Left lobe of liver (tissue), 2 donors: ENCODE measurements around the gene TRIM44. TPM values are rescaled to one million over a fixed set of nuclear protein-coding genes. Genes with fewer than 3 reads are reported as not detected.

Experiments
- ATAC-seq: fragments of 200-7000 bp; cut with Tn5 transposase; one replicate; pipeline ENCODE4 v1.9.1; 2020; ENCODE audit warnings: mild to moderate bottlenecking, moderate library complexity
- DNase-seq: peaks from one replicate; pipeline ENCODE4 v3.0.0-alpha.2; 2020; ENCODE audit warnings: low spot score
- total RNA-seq: library from RNA; stranded (reverse); gene quantifications from one replicate; pipeline ENCODE4 v1.2.1, GENCODE V29; 2021
- donor health status: DM: no; HTN: no; CAD: no; lungs with moderate emphysema.
- donor health status: DM: no; HTN: yes; CAD: no.

Gene TRIM44, protein sequence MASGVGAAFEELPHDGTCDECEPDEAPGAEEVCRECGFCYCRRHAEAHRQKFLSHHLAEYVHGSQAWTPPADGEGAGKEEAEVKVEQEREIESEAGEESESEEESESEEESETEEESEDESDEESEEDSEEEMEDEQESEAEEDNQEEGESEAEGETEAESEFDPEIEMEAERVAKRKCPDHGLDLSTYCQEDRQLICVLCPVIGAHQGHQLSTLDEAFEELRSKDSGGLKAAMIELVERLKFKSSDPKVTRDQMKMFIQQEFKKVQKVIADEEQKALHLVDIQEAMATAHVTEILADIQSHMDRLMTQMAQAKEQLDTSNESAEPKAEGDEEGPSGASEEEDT
- 30.8 TPM for total RNA-seq

- ATAC-seq, result peak; percentile 87
These were observed at the start of gene TRIM44 for GRCh38 chr11:35662649-35663407. Gene TRIM44, plus strand, starts transcription at chr11:35662775. Its CDS starts 337 bp downstream, at chr11:35663112.

GRCh38 chr11:35614939-35615569 is 47.5 kb upstream of the TRIM44 start:
- ATAC-seq, result no peak
- no peak for DNase-seq

More at GRCh38 chr11:35662649-35663407, at the start of gene TRIM44:
- DNase-seq, result peak; percentile 84

- DNase-seq (no peak), ATAC-seq (peak; percentile 49)
These were observed 46.4 kb upstream of the TRIM44 start for GRCh38 chr11:35615921-35616900.

GRCh38 chr11:35617316-35617686 is 45.3 kb upstream of the TRIM44 start:
- DNase-seq (no peak), ATAC-seq (no peak)

DNA sequence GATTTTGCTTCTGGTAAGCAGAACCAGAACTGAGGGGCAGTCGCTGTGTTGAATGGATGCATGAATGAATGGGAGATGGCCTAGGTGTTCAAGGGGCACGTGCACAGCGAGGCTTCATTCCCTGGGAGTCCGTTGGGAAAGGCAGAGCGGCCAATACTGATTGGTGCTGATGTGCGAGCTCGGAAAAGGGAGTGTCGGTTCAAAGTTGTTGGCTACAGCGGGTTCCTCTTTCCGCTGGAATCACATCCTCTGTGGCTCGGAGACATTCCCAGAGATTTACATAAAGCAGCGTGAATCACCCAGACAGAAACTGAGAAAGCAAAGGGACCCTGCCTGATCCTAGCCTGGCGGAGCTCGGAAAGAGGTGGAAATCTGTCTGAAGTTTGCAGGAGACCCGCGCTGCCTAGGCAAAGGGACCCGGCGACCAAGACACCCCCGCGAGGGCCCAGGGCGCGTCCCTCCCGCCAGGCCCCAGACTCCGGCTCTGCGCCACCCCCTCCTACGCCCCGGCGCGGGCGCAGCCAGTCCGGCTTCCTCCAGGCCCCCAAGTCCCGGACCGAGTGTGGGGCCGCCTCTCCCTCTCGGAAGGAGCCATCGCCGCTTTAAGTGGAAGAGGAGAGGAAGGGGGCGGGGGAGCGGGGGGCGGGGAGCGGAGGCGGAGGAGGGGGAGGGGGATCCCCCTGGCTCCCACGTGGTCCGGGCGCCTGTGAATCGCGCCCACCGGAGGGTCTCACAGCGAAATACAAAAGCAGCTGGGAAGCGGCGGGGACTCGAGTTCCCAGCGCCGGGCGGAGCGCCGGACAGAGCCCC is 44.7 kb upstream of the TRIM44 start, which contains the start of gene FJX1:
FJX1 (plus strand) TSS at position 774 of the 810 bp plus-strand sequence. CDS start 177 bp downstream, outside the sequence.
- peak; percentile 42 for ATAC-seq
- peak; percentile 51 for DNase-seq

GRCh38 chr11:35618497-35619115 is 44.0 kb upstream of the TRIM44 start:
- ATAC-seq, result peak; percentile 70
- DNase-seq, result peak; percentile 51

DNA sequence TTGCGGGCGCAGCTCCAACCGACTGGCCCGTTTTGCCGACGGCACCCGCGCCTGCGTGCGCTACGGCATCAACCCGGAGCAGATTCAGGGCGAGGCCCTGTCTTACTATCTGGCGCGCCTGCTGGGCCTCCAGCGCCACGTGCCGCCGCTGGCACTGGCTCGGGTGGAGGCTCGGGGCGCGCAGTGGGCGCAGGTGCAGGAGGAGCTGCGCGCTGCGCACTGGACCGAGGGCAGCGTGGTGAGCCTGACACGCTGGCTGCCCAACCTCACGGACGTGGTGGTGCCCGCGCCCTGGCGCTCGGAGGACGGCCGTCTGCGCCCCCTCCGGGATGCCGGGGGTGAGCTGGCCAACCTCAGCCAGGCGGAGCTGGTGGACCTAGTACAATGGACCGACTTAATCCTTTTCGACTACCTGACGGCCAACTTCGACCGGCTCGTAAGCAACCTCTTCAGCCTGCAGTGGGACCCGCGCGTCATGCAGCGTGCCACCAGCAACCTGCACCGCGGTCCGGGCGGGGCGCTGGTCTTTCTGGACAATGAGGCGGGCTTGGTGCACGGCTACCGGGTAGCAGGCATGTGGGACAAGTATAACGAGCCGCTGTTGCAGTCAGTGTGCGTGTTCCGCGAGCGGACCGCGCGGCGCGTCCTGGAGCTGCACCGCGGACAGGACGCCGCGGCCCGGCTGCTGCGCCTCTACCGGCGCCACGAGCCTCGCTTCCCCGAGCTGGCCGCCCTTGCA is 43.3 kb upstream of the TRIM44 start:
- DNase-seq (peak; percentile 51), ATAC-seq (peak; percentile 65)

GRCh38 chr11:35619855-35620640 is 42.5 kb upstream of the TRIM44 start:
- DNase-seq (no peak), ATAC-seq (no peak)

GRCh38 chr11:35620795-35621194 is 41.8 kb upstream of the TRIM44 start:
- ATAC-seq (no peak), DNase-seq (no peak)

GRCh38 chr11:35621620-35622019 is 41.0 kb upstream of the TRIM44 start:
- ATAC-seq (no peak), DNase-seq (no peak)

DNA sequence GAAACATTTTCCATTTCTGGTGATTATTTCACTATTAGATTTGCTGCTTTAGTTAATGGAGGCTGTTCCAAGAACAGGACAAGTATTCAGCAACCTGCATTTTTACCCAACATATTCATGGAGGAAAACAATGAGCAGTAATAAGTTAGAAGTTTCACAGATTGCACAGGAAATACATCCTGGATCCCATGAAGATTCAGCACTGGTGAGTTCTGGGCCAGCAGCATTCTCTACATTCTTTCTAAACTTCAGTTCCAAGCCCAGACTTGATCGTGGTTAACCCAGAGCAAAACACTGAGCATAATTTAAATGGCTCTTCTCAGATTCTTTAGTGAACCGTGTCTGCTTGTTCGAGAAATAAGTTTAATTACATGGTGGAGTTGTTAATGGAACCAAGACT is 40.5 kb upstream of the TRIM44 start:
- DNase-seq (no peak), ATAC-seq (no peak)

GRCh38 chr11:35623621-35624168 is 38.9 kb upstream of the TRIM44 start:
- DNase-seq (no peak), ATAC-seq (no peak)

GRCh38 chr11:35624316-35624715 is 38.3 kb upstream of the TRIM44 start:
- DNase-seq, result no peak
- ATAC-seq, result no peak

GRCh38 chr11:35624781-35625180 is 37.8 kb upstream of the TRIM44 start:
- no peak for DNase-seq
- no peak for ATAC-seq

DNA sequence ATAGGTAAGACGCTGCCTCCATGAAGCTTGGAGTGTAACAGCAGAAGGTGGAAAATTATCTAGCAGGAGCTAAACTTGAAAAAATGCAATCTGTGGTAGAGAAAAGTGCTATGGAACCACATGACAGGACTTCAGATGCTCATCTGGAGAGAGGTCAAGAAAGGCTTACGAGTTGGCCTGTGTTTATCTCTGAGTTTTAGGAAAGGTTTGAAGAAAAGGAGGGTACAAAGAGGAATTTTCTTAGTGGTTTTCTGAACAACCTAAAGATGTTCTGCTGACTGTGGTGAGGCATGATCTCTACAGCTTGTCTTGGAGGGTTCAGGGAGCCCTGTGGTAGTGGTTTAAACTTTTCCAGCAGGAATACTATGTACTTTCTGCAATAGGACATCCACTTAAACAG is 36.1 kb upstream of the TRIM44 start:
- ATAC-seq (no peak), DNase-seq (no peak)

DNA sequence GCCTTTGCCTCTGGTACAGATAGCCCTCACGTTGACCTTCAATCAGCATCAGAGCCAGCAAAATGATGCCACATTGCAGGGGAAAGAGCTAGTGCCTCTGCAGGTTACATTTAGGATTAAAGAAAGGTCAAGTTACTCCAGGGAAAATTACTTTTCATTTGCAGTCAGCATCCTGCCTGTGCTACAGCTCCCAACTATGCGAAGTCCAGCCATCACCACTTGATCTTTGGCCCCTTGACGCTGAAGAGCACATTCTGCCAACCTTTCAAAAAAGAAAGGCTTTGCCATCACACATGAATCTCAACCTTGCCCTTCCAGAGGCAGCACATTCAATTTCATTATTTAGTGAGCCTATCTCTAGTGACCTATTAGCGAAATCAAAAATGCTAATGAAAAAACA is 33.1 kb upstream of the TRIM44 start:
- DNase-seq (peak; percentile 49), ATAC-seq (peak; percentile 84)

DNA sequence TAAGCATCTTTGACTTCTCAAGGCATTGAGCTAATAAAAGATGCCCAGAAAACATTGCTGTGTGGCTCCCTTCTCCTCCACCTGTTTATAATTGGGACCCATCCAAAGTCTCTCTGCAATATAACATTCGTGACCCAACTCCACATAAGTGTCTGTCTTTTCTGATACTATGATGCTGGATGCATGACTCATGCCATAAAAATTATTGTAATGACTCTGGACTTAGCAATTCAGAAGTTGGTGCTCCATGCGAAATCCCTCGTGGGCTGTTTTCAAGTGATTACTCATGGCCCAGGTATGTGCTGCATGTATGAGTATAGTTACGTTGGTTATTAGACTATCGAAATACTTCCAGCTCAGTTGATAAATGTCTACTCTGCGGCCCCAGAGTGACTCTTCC is 32.7 kb upstream of the TRIM44 start:
- DNase-seq (no peak), ATAC-seq (no peak)
